ENCODE results near the gene FANCC. TPM values are rescaled to one million over a fixed set of nuclear protein-coding genes. Genes with fewer than 3 reads are reported as not detected.

FANCC gene
- total RNA-seq, 1 donor = 5.4 TPM

- H4K20me1 ChIP-seq (ENCODE audit: insufficient read depth, low read length) = peaks cover 51% of the 10 kb centered on the region
- no peak overlapping the region for H3K27ac ChIP-seq (ENCODE audit: low read depth, low read length)
- H2AFZ ChIP-seq (ENCODE audit: low read length) = no peak overlapping the region
- no peaks in the 10 kb centered on the region for H3K27me3 ChIP-seq (ENCODE audit: insufficient read depth, low read length)
- H3K9me3 ChIP-seq (ENCODE audit: low read depth, low read length) = no peaks in the 10 kb centered on the region
- H3K4me1 ChIP-seq (ENCODE audit: insufficient read depth, low read length) = peaks cover 20% of the 10 kb centered on the region
- peaks cover 90% of the 10 kb centered on the region for H3K36me3 ChIP-seq (ENCODE audit: insufficient read depth, low read length)
- H3K4me3 ChIP-seq (ENCODE audit: insufficient read depth, low read length) = no peak overlapping the region
- no peak overlapping the region for H3K4me2 ChIP-seq (ENCODE audit: insufficient read depth, low read length)
- DNase-seq (ENCODE audit: insufficient read length, low spot score, missing footprints) = peak; percentile 81
- no peak for TF ChIP-seq CTCF (IDR thresholded peaks at IDR 0.05; ENCODE audit: extremely low read depth, low read depth, low read length)
- peaks cover 90% of the 10 kb centered on the region for H3K79me2 ChIP-seq (ENCODE audit: insufficient read depth, low read length)
These were observed 233.1 kb downstream of the FANCC start for GRCh38 chr9:95084254-95084934.

- H3K4me3 ChIP-seq (ENCODE audit: insufficient read depth, low read length) = no peak overlapping the region
- peak; percentile 43 for DNase-seq (ENCODE audit: insufficient read length, low spot score, missing footprints)
- no peaks in the 10 kb centered on the region for H3K27me3 ChIP-seq (ENCODE audit: insufficient read depth, low read length)
- no peak overlapping the region for H3K27ac ChIP-seq (ENCODE audit: low read depth, low read length)
- peaks cover 61% of the 10 kb centered on the region for H4K20me1 ChIP-seq (ENCODE audit: insufficient read depth, low read length)
- no peak overlapping the region for H3K4me2 ChIP-seq (ENCODE audit: insufficient read depth, low read length)
- no peaks in the 10 kb centered on the region for H3K9me3 ChIP-seq (ENCODE audit: low read depth, low read length)
- H3K4me1 ChIP-seq (ENCODE audit: insufficient read depth, low read length) = peaks cover 8% of the 10 kb centered on the region
- no peak overlapping the region for H2AFZ ChIP-seq (ENCODE audit: low read length)
- H3K79me2 ChIP-seq (ENCODE audit: insufficient read depth, low read length) = peaks cover 91% of the 10 kb centered on the region
- no peak for TF ChIP-seq CTCF (IDR thresholded peaks at IDR 0.05; ENCODE audit: extremely low read depth, low read depth, low read length)
- H3K36me3 ChIP-seq (ENCODE audit: insufficient read depth, low read length) = peaks cover 94% of the 10 kb centered on the region
These were observed 234.3 kb downstream of the FANCC start for GRCh38 chr9:95083086-95083768.

- Histone ChIP-seq H3K4me3 (ENCODE audit: insufficient read depth, low read length) (no peak overlapping the region), H2AFZ (ENCODE audit: low read length) (no peak overlapping the region), H3K4me1 (ENCODE audit: insufficient read depth, low read length) (peaks cover 3% of the 10 kb centered on the region), H3K4me2 (ENCODE audit: insufficient read depth, low read length) (no peak overlapping the region), H3K9me3 (ENCODE audit: low read depth, low read length) (no peaks in the 10 kb centered on the region), H4K20me1 (ENCODE audit: insufficient read depth, low read length) (peaks cover 67% of the 10 kb centered on the region), H3K79me2 (ENCODE audit: insufficient read depth, low read length) (peaks cover 93% of the 10 kb centered on the region), H3K36me3 (ENCODE audit: insufficient read depth, low read length) (peaks cover 94% of the 10 kb centered on the region), H3K27ac (ENCODE audit: low read depth, low read length) (peak overlapping the region; percentile 19), H3K27me3 (ENCODE audit: insufficient read depth, low read length) (no peaks in the 10 kb centered on the region)
- no peak for TF ChIP-seq CTCF (IDR thresholded peaks at IDR 0.05; ENCODE audit: extremely low read depth, low read depth, low read length)
- DNase-seq (ENCODE audit: insufficient read length, low spot score, missing footprints) = peak; percentile 69
These were observed 235.0 kb downstream of the FANCC start for GRCh38 chr9:95082401-95083084.

- H3K4me2 ChIP-seq (ENCODE audit: insufficient read depth, low read length) = no peak overlapping the region
- no peaks in the 10 kb centered on the region for H3K27me3 ChIP-seq (ENCODE audit: insufficient read depth, low read length)
- DNase-seq (ENCODE audit: insufficient read length, low spot score, missing footprints) = peak; percentile 15
- peaks cover 96% of the 10 kb centered on the region for H3K79me2 ChIP-seq (ENCODE audit: insufficient read depth, low read length)
- H3K9me3 ChIP-seq (ENCODE audit: low read depth, low read length) = no peaks in the 10 kb centered on the region
- peaks cover 73% of the 10 kb centered on the region for H4K20me1 ChIP-seq (ENCODE audit: insufficient read depth, low read length)
- H3K27ac ChIP-seq (ENCODE audit: low read depth, low read length) = peak overlapping the region; percentile 19
- peaks cover 5% of the 10 kb centered on the region for H3K4me1 ChIP-seq (ENCODE audit: insufficient read depth, low read length)
- TF ChIP-seq CTCF (IDR thresholded peaks at IDR 0.05; ENCODE audit: extremely low read depth, low read depth, low read length) = no peak
- no peak overlapping the region for H2AFZ ChIP-seq (ENCODE audit: low read length)
- no peak overlapping the region for H3K4me3 ChIP-seq (ENCODE audit: insufficient read depth, low read length)
- peaks cover 96% of the 10 kb centered on the region for H3K36me3 ChIP-seq (ENCODE audit: insufficient read depth, low read length)
These were observed 235.5 kb downstream of the FANCC start for GRCh38 chr9:95081998-95082397.

Measured in osteoblast (primary cell).